AML-193 (cell line): ENCODE results near the gene GLCCI1.
A peak's percentile ranks its signal among the peaks of the same experiment; 100 is the strongest.

Experiments used
- DNase-seq, 2 experiments: peaks; one replicate each; lab custom pipeline; 2025; lab: John Stamatoyannopoulos, UW

Gene GLCCI1

GRCh38 chr7:7962851-7963250 is 5.7 kb upstream of the GLCCI1 start:
- no peak for DNase-seq

GRCh38 chr7:7964250-7964649 is 4.3 kb upstream of the GLCCI1 start:
- no peak for DNase-seq

- no peak for DNase-seq
Observed at GRCh38 chr7:7964691-7965090, 3.9 kb upstream of the GLCCI1 start.

GRCh38 chr7:7965301-7965700 is 3.3 kb upstream of the GLCCI1 start:
- DNase-seq: no peak

- DNase-seq: no peak
Observed at GRCh38 chr7:7966141-7966734, 2.4 kb upstream of the GLCCI1 start.

GRCh38 chr7:7967886-7968543 is 581 bp upstream of the GLCCI1 start:
- no peak for DNase-seq

- peak in 1 of 2 experiments; percentile 30 for DNase-seq
Observed at GRCh38 chr7:7969306-7970236, 975 bp downstream of the GLCCI1 start.

DNA sequence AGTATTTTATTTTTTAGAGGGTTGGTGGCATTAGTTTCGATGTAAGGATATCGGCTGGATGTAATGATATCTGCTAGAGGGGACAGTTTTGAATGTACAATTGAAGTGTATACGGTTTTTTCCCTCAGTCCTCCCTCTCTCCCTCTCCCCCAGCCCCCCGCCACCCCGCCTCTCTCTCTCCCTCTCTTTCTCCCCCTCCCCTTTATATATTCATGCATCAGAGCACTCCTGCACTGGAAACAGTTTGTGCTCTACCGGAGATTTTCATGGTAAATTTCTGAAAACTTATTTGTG is 1.6 kb downstream of the GLCCI1 start:
- no peak for DNase-seq

GRCh38 chr7:7970531-7971307 is 2.1 kb downstream of the GLCCI1 start:
- no peak for DNase-seq

- no peak for DNase-seq
Observed at GRCh38 chr7:7971308-7972040, 2.9 kb downstream of the GLCCI1 start.

- no peak for DNase-seq
Observed at GRCh38 chr7:7972128-7972527, 3.5 kb downstream of the GLCCI1 start.

GRCh38 chr7:7972922-7973594 is 4.5 kb downstream of the GLCCI1 start:
- DNase-seq: no peak

DNA sequence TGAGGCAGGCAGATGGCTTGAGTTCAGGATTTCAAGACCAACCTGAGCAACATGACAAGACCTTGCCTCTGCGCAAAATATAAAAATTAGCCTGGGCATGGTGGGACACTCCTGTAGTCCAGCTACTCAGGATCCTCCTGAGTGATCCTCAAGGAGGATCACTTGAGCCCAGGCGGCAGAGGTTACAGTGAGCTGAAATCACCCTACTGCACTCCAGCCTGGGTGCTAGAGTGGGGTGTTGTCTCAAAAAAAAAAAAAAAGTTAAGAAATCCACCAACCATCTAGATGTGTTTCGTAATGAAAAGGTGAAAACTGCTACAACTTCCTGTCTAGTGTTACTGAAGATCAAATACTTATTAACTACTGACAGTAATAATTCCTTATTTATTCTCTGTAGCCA is 8.1 kb downstream of the GLCCI1 start:
- DNase-seq: peak; percentile 9 to 14

- DNase-seq: peak; percentile 19 to 25
Observed at GRCh38 chr7:7977774-7978173, 9.2 kb downstream of the GLCCI1 start.

DNA sequence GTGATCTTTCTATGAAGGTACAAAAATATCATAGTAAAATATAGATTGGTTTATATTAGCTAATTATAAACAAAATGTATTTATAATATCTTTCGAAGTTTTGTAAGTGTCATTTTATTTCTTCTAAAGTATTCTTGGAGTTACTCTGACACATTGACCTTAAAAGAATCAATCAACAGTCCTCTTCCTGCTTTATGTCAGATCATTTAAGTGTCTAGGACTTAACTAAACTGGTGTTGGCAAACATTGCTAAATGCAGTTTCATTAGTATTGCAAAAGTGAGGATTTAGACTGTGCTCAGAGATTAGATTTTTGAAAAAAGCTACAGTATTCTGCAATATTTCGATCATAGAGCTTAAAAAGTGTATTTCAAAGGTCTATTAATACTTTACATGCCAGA is 10.3 kb downstream of the GLCCI1 start:
- DNase-seq: peak; percentile 42 to 43

DNA sequence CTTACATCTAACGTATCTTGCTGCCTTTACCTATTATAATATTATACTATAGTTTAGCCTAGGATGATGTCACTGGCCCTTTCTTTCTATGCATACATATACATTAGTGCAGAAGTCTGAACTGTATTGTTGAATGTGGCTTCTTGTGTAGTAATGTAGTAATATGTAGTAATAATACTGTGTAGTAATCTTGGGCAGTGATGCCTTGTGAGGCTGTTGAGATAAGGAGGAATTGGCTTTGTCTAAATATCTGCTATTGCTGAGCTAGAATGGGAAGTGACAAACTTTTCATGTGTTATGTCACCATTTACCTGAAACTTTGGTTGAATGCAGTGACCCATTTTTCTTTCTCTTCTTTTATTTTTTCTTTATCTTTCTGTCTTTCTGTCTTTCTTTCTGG is 11.0 kb downstream of the GLCCI1 start:
- DNase-seq: peak; percentile 63 to 72

DNA sequence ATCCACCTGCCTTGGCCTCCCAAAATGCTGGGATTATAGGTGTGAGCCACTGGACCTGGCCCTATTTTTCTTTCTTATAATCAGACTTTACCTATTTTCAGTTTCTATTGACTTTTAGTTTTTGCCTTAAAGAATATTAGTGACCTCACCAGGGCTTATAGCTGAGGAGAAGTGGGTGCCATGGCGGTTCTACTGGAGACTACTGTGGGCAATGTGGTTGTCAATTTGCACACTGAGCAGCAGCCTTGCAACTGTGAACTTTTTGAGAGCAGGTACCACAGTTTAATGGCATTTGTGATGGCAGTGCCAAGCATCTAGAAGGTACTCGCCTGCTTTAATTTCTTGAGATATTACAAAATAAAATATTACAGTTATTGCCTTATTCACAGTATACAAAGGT is 11.5 kb downstream of the GLCCI1 start:
- no peak for DNase-seq

- DNase-seq: no peak
Observed at GRCh38 chr7:7982904-7983303, 14.3 kb downstream of the GLCCI1 start.

DNA sequence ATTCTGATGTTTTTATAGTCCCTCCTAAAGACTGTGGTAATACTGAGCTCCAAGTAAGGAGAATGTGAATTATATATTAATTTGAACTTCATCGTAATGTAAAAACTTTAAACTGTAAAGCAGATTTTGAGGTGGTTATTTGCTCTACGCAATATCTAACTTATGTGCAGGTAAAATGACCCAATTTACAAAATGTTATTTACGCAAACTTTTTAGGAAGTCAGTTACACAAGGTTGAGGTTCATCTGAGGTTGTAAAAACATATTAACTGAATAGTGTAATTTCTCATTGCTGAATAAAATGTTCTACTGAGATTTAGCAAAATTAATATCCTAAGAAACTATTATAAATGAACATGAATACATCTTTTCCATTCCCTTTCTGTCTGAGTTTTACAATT is 15.8 kb downstream of the GLCCI1 start:
- DNase-seq: peak in 1 of 2 experiments; percentile 5

- DNase-seq: no peak
Observed at GRCh38 chr7:7988706-7989105, 20.1 kb downstream of the GLCCI1 start.

- DNase-seq: no peak
Observed at GRCh38 chr7:7989133-7989532, 20.5 kb downstream of the GLCCI1 start.
